Hematopoietic multipotent progenitor cell treated with erythropoietin and hydrocortisone succinate and interleukin-3 and kit ligand, for 6 days (in vitro differentiated cells): ENCODE measurements around the gene LSMEM2.
A peak's percentile ranks its signal among the peaks of the same experiment; 100 is the strongest.
"Not testable (repeated sequence)": the region's sequence is repeated elsewhere in the genome, so short reads cannot be mapped to it uniquely, and the experiment has no call there.

ENCODE experiments used
- DNase-seq: peaks from one replicate; pipeline ENCODE4 v3.0.0-alpha.2; 2015

Gene LSMEM2

GRCh38 chr3:50300681-50301254 lies 21.9 kb downstream of the LSMEM2 start:
- no peak for DNase-seq

- no peak for DNase-seq
Measured at GRCh38 chr3:50302095-50303012, 23.5 kb downstream of the LSMEM2 start.

- DNase-seq = peak; percentile 55
Measured at GRCh38 chr3:50303013-50303815, 24.3 kb downstream of the LSMEM2 start, which contains the start of gene HYAL1. Gene HYAL1, minus strand, starts transcription at chr3:50303574. Its CDS starts 618 bp downstream, at chr3:50302956.

GRCh38 chr3:50304601-50305000 lies 25.7 kb downstream of the LSMEM2 start:
- no peak for DNase-seq

- DNase-seq = not testable (repeated sequence)
Measured at GRCh38 chr3:50312041-50312440, 33.2 kb downstream of the LSMEM2 start.

GRCh38 chr3:50314342-50314741 lies 35.5 kb downstream of the LSMEM2 start:
- no peak for DNase-seq

GRCh38 chr3:50314816-50315215 lies 35.9 kb downstream of the LSMEM2 start:
- no peak for DNase-seq

GRCh38 chr3:50316657-50317242 lies 37.9 kb downstream of the LSMEM2 start:
- no peak for DNase-seq

- no peak for DNase-seq
Measured at GRCh38 chr3:50317300-50317699, 38.4 kb downstream of the LSMEM2 start.

- DNase-seq = no peak
Measured at GRCh38 chr3:50318163-50318562, 39.3 kb downstream of the LSMEM2 start.

GRCh38 chr3:50318615-50319014 lies 39.7 kb downstream of the LSMEM2 start:
- DNase-seq = no peak

- DNase-seq = no peak
Measured at GRCh38 chr3:50319181-50319893, 40.5 kb downstream of the LSMEM2 start.

- DNase-seq = no peak
Measured at GRCh38 chr3:50319894-50320625, 41.2 kb downstream of the LSMEM2 start.

GRCh38 chr3:50320853-50321335 lies 42.0 kb downstream of the LSMEM2 start:
- peak; percentile 75 for DNase-seq

- DNase-seq = peak; percentile 94
Measured at GRCh38 chr3:50321336-50322114, 42.6 kb downstream of the LSMEM2 start.

- no peak for DNase-seq
Measured at GRCh38 chr3:50322115-50322385, 43.2 kb downstream of the LSMEM2 start.

GRCh38 chr3:50322386-50323091 lies 43.7 kb downstream of the LSMEM2 start, which contains the start of gene HYAL2:
Gene HYAL2, minus strand, starts transcription at chr3:50322745. Its CDS starts 2,256 bp downstream, at chr3:50320489.
- DNase-seq = no peak

GRCh38 chr3:50323092-50323600 lies 44.3 kb downstream of the LSMEM2 start:
- no peak for DNase-seq

- no peak for DNase-seq
Measured at GRCh38 chr3:50323614-50324199, 44.8 kb downstream of the LSMEM2 start.
